ENCODE results near the gene UQCRQ. TPM values are rescaled to one million over a fixed set of nuclear protein-coding genes. Genes with fewer than 3 reads are reported as not detected.
"Not testable (repeated sequence)": the region's sequence is repeated elsewhere in the genome, so short reads cannot be mapped to it uniquely, and the experiment has no call there.

Gene UQCRQ
- total and polyA plus RNA-seq, 5 experiments from 2014 or later = 101 to 702 (median 594) TPM

DNA sequence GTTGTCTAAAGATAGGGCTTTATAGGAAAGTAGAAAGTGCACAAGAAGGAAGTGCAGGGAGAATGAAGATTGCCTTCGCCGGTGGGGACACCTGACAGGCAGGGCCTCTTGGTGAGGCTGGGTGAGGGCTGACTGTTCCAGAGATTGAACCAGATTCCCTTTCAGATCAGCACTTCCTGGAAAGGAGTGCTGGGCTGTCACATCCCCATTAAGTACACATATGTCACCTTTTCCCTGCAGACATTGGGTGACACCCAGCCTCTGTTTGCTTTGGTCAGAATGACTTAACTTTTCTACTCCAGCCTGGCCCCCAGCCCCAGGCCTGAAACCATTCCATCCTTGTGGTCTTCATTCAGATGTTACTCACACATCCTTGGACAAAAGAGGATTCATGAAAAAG, 28.6 kb upstream of the UQCRQ start:
- Mint-ChIP-seq H3K4me3 (no peak overlapping the region), H3K27me3 (peaks cover 0 to 10% (median under 1%) of the 10 kb centered on the region in 5 donors), H3K4me1 (peaks cover 0 to 4% (median 0%) of the 10 kb centered on the region in 4 donors), H3K27ac (no peak overlapping the region), H3K36me3 (no peaks in the 10 kb centered on the region), H3K9me3 (no peaks in the 10 kb centered on the region)
- POLR2A ChIA-PET = no interaction called here
- DNase-seq (no peak), ATAC-seq (no peak)

- Mint-ChIP-seq H3K27ac (no peak overlapping the region), H3K4me1 (peaks cover 0 to 4% (median 0%) of the 10 kb centered on the region in 4 donors), H3K27me3 (peaks cover 0 to 7% (median 0%) of the 10 kb centered on the region in 5 donors), H3K36me3 (no peaks in the 10 kb centered on the region), H3K9me3 (no peaks in the 10 kb centered on the region), H3K4me3 (no peak overlapping the region)
- ATAC-seq = no peak
- POLR2A ChIA-PET = no interaction called here
- no peak for DNase-seq
These were observed 27.7 kb upstream of the UQCRQ start for GRCh38 chr5:132838516-132839282.

DNA sequence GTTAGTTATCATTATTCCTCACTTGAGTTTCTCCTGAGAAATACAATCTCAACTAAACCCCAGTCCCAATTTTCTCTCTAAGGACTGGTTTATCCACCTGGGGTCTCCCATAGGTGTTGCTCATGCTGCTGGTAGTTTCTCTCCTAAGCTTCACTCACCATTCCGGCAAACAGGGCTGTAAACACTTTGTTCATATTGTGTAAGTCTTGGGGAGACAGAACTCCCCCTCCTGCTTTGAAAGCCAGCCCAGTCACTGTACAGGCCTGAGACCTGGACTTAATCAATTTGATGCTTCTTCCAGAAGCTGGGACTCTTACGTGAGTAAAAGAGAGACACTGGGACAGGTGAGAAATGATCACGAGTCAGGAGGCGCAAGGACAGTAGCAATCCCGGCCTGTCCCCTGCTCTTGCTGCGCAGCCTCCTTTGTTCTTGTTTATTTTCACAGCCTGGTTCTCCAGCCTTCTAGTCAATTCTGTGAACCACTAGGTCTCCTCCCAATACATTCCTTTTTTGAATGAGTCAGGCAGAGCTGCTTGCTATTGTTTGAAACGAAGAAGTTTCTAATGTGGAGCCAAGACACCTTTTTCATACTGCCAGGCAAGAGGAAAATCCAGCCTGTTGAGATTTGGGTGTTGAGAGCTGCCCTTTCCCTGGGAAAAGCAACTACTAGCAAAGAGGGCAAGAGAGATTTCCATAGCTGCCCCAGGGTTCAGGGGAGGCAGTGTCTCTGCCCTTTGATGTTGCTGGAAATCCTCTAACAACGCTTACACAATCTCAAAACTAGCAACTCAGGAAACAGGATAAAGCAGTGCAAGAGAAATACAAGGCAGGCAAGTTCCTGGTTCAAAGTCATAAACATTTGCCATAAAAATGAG, 26.8 kb upstream of the UQCRQ start:
- ATAC-seq (no peak), DNase-seq (no peak)
- peaks cover 0 to 4% (median 0%) of the 10 kb centered on the region in 4 donors for H3K4me1 Mint-ChIP-seq
- H3K4me3 Mint-ChIP-seq = no peak overlapping the region
- POLR2A ChIA-PET = no interaction called here
- H3K27ac Mint-ChIP-seq = no peak overlapping the region
- H3K36me3 Mint-ChIP-seq = no peaks in the 10 kb centered on the region
- H3K9me3 Mint-ChIP-seq = no peaks in the 10 kb centered on the region
- H3K27me3 Mint-ChIP-seq = peaks cover 0 to 2% (median 0%) of the 10 kb centered on the region in 5 donors

GRCh38 chr5:132840313-132840712, 26.1 kb upstream of the UQCRQ start:
- H3K4me3 Mint-ChIP-seq = no peak overlapping the region
- peaks cover 0 to 2% (median 0%) of the 10 kb centered on the region in 5 donors for H3K27me3 Mint-ChIP-seq
- no peak for ATAC-seq
- POLR2A ChIA-PET = no interaction called here
- H3K4me1 Mint-ChIP-seq = peaks cover 0 to 4% (median 0%) of the 10 kb centered on the region in 4 donors
- no peaks in the 10 kb centered on the region for H3K9me3 Mint-ChIP-seq
- no peaks in the 10 kb centered on the region for H3K36me3 Mint-ChIP-seq
- no peak overlapping the region for H3K27ac Mint-ChIP-seq
- DNase-seq = no peak

DNA sequence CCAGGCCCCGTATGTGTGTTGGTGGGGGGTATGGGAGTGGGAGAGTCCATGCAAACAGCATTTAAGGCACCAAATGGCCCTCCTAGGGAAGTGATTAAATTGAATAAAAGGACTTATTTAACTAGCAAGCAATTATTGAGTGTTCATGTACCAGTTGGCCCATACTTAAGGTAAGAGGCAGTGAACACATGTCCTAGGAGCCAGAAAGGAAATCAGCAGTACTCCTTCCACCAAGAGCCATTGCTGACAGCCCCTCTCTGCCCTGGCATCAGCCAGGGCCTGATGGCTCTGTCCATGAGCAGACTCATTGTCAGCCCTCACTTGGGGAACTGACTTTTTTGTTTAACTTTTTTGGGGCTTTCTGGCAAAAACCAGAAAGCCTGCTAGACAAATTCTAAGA, 25.5 kb upstream of the UQCRQ start:
- DNase-seq (no peak), ATAC-seq (no peak)
- Mint-ChIP-seq H3K4me3 (no peak overlapping the region), H3K27ac (no peak overlapping the region), H3K27me3 (peaks cover 0 to 3% (median 0%) of the 10 kb centered on the region in 5 donors), H3K9me3 (no peaks in the 10 kb centered on the region), H3K36me3 (no peaks in the 10 kb centered on the region), H3K4me1 (peaks cover 0 to 4% (median 0%) of the 10 kb centered on the region in 4 donors)
- POLR2A ChIA-PET = no interaction called here

DNA sequence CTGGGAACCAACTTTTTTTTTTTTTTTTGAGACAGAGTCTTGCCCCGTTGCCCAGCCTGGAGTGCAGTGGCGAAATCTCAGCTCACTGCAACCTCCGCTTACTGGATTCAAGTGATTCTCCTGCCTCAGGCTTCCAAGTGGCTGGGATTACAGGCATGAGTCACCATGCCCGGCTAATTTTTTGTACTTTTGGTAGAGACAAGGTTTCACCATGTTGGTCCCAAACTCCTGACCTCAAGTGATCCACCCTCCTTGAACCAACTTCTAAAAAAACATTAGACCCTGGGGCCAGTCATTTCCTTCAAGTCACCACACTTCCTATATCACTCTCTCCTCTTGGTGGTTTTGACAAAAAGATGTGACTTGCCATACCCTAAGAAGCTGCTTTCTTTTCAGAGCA, 25.1 kb upstream of the UQCRQ start:
- POLR2A ChIA-PET = no interaction called here
- no peak for ATAC-seq
- no peak overlapping the region for H3K27ac Mint-ChIP-seq
- H3K9me3 Mint-ChIP-seq = no peaks in the 10 kb centered on the region
- DNase-seq = no peak
- no peak overlapping the region for H3K4me3 Mint-ChIP-seq
- peaks cover 0 to 4% (median 0%) of the 10 kb centered on the region in 4 donors for H3K4me1 Mint-ChIP-seq
- no peaks in the 10 kb centered on the region for H3K36me3 Mint-ChIP-seq
- H3K27me3 Mint-ChIP-seq = peaks cover 0 to 3% (median 0%) of the 10 kb centered on the region in 5 donors

DNA sequence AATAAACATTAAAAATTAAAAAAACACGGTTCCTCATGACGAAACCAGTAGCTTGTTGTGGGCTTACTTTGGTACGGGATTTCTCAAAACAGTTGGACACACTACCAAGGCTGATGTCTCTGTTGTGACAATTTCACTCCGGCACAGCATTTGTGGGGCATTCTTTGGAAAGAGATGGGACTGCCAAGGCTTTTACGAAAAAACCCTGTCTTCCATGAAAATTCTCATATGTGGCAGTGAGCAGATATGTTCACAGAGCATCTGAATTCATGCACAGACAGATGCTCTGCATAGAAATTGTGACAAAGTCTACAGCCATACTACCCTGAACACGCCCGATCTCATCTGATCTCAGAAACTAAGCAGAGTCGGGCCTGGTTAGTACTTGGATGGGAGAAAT, 18.2 kb upstream of the UQCRQ start:
- H3K36me3 Mint-ChIP-seq = no peaks in the 10 kb centered on the region
- no peak overlapping the region for H3K4me3 Mint-ChIP-seq
- ATAC-seq = no peak
- no peak for DNase-seq
- H3K27ac Mint-ChIP-seq = no peak overlapping the region
- H3K4me1 Mint-ChIP-seq = no peaks in the 10 kb centered on the region
- H3K27me3 Mint-ChIP-seq = peaks cover 0 to 9% (median 4%) of the 10 kb centered on the region in 5 donors
- POLR2A ChIA-PET = no interaction called here
- H3K9me3 Mint-ChIP-seq = no peaks in the 10 kb centered on the region

DNA sequence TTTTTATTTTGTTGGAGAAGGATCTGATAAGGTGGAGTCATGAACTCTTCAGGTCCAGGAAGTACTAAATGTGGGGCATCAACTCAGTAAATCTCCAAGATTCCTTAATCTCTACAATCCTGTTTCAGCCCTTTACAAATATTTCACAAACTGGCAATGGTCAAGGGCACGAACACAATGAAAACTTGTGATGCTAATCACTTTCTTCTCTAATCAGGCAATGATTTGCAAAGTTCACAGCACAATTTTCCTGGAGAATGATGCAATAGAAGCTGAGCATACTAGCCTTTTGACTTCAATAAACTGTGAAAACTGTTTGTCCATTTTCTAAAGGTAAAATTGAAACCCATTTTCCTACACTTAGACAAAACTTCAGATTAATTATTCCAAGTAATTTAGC, 17.1 kb upstream of the UQCRQ start:
- no peak for ATAC-seq
- POLR2A ChIA-PET = no interaction called here

GRCh38 chr5:132850066-132850465, 16.4 kb upstream of the UQCRQ start:
- no peak overlapping the region for H3K4me3 Mint-ChIP-seq
- H3K27me3 Mint-ChIP-seq = peaks cover 0 to 9% (median 4%) of the 10 kb centered on the region in 5 donors
- ATAC-seq (no peak), DNase-seq (no peak)
- H3K4me1 Mint-ChIP-seq = no peaks in the 10 kb centered on the region
- no peaks in the 10 kb centered on the region for H3K9me3 Mint-ChIP-seq
- peak overlapping the region in 1 of 10 donors; percentile 53 for H3K27ac Mint-ChIP-seq
- POLR2A ChIA-PET = interaction anchor here (0.8 kb wide), 1 partner anchor 8 kb away, joined by 3 read pairs; no protein-coding TSS in a partner anchor
- H3K36me3 Mint-ChIP-seq = no peaks in the 10 kb centered on the region

More for the DNA sequence above, 17.1 kb upstream of the UQCRQ start:
- H3K27ac Mint-ChIP-seq = no peak overlapping the region
- H3K9me3 Mint-ChIP-seq = no peaks in the 10 kb centered on the region
- no peaks in the 10 kb centered on the region for H3K4me1 Mint-ChIP-seq
- H3K27me3 Mint-ChIP-seq = peaks cover 0 to 9% (median 4%) of the 10 kb centered on the region in 5 donors
- no peak overlapping the region for H3K4me3 Mint-ChIP-seq
- no peaks in the 10 kb centered on the region for H3K36me3 Mint-ChIP-seq
- no peak for DNase-seq

- DNase-seq = no peak
- no peaks in the 10 kb centered on the region for H3K9me3 Mint-ChIP-seq
- no peak overlapping the region for H3K27ac Mint-ChIP-seq
- POLR2A ChIA-PET = no interaction called here
- H3K36me3 Mint-ChIP-seq = no peaks in the 10 kb centered on the region
- ATAC-seq = no peak
- H3K27me3 Mint-ChIP-seq = peaks cover 4 to 9% (median 7%) of the 10 kb centered on the region in 5 donors
- no peaks in the 10 kb centered on the region for H3K4me1 Mint-ChIP-seq
- H3K4me3 Mint-ChIP-seq = no peak overlapping the region
These were observed 13.1 kb upstream of the UQCRQ start for GRCh38 chr5:132853323-132853722.

GRCh38 chr5:132853790-132854189, 12.7 kb upstream of the UQCRQ start:
- Mint-ChIP-seq H3K4me1 (no peaks in the 10 kb centered on the region), H3K36me3 (no peaks in the 10 kb centered on the region), H3K27me3 (peaks cover 4 to 10% (median 7%) of the 10 kb centered on the region in 5 donors), H3K4me3 (no peak overlapping the region), H3K27ac (no peak overlapping the region), H3K9me3 (no peaks in the 10 kb centered on the region)
- POLR2A ChIA-PET = no interaction called here
- no peak for ATAC-seq
- DNase-seq = no peak

- POLR2A ChIA-PET = interaction anchor here (0.6 kb wide), 1 partner anchor 178 kb away, joined by 5 read pairs; no protein-coding TSS in a partner anchor
- H3K4me3 Mint-ChIP-seq = no peak overlapping the region
- H3K27ac Mint-ChIP-seq = no peak overlapping the region
- no peak for ATAC-seq
- H3K4me1 Mint-ChIP-seq = no peaks in the 10 kb centered on the region
- H3K9me3 Mint-ChIP-seq = no peaks in the 10 kb centered on the region
- DNase-seq = no peak
- H3K36me3 Mint-ChIP-seq = no peaks in the 10 kb centered on the region
- H3K27me3 Mint-ChIP-seq = peaks cover 4 to 10% (median 7%) of the 10 kb centered on the region in 5 donors
These were observed 12.1 kb upstream of the UQCRQ start for GRCh38 chr5:132854301-132854700.

DNA sequence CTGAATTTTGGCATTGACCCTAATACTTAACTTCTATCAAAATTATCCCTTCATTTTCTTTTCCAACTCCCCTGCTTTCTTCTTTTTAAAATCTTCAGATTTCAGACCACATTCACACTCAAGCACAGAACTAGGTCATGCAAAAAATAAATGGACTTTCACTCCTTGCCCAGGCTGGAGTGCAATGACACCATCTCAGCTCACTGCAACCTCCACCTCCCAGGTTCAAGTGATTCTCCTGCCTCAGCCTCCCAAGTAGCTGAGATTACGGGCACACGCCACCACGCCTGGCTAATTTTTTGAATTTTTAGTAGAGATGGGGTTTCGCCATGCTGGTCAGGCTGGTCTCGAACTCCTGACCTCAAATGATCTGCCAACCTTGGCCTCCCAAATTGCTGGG, 11.4 kb upstream of the UQCRQ start:
- H3K4me3 Mint-ChIP-seq, H3K36me3 Mint-ChIP-seq, H3K9me3 Mint-ChIP-seq, DNase-seq, ATAC-seq, H3K27me3 Mint-ChIP-seq, H3K4me1 Mint-ChIP-seq, POLR2A ChIA-PET: not testable (repeated sequence)
- peak overlapping the region in 1 of 10 donors; percentile 2 for H3K27ac Mint-ChIP-seq

Measured in naive thymus-derived CD8-positive, alpha-beta T cell (primary cell).